PC-3 (cell line): ENCODE results near the gene UPK2. TPM values are rescaled to one million over a fixed set of nuclear protein-coding genes. Genes with fewer than 3 reads are reported as not detected.
"Not testable (repeated sequence)": the region's sequence is repeated elsewhere in the genome, so short reads cannot be mapped to it uniquely, and the experiment has no call there.

Experiments used
- ATAC-seq: fragments of 200-7000 bp; cut with Tn5 transposase; 2 replicates; pipeline ENCODE4 v1.9.1; 2020; ENCODE audit warnings: mild to moderate bottlenecking, moderate library complexity
- BruUV-seq: library from RNA; stranded (reverse); fragments of 400-500 nt; replicated peaks from 2 replicates; lab custom pipeline; 2021; lab: Mats Ljungman, UMichigan
- CTCF ChIA-PET: fragments of 300-600 bp; sonication (Branson Sonifier 250); formaldehyde crosslinking; loops from one replicate; lab custom pipeline; 2022; ENCODE audit warnings: antibody characterized with exemption; lab: Charles Lee
- POLR2A ChIA-PET: fragments of 300-600 bp; sonication (Branson Sonifier 250); formaldehyde crosslinking; loops from one replicate; lab custom pipeline; 2022; ENCODE audit warnings: antibody characterized with exemption; ENCODE audit not compliant: unreplicated experiment; lab: Charles Lee
- DNase-seq: peaks from one replicate; pipeline ENCODE4 v3.0.0-alpha.2; 2015
- H2AFZ ChIP-seq: fragments of 300-600 bp; sonication (generic); 2 replicates; pipeline ENCODE4 v1.6.0; 2016; ENCODE audit warnings: antibody characterized with exemption, low read length
- H3F3A ChIP-seq: fragments of 300-600 bp; sonication (generic); one replicate; pipeline ENCODE4 v1.6.0; 2017; ENCODE audit warnings: antibody characterized with exemption, low read length, control low read depth, mild to moderate bottlenecking; ENCODE audit not compliant: unreplicated experiment
- H3K27ac ChIP-seq: fragments of 300-600 bp; sonication (generic); 2 replicates; pipeline ENCODE4 v1.5.1; 2016; ENCODE audit warnings: mild to moderate bottlenecking, low read length
- H3K27me3 ChIP-seq: fragments of 300-600 bp; sonication (generic); 2 replicates; pipeline ENCODE4 v1.6.1; 2016; ENCODE audit warnings: low read length, mixed read lengths
- H3K36me3 ChIP-seq: fragments of 300-600 bp; sonication (generic); 2 replicates; pipeline ENCODE4 v1.6.1; 2016; ENCODE audit warnings: low read depth, mixed run types, low read length, mixed read lengths
- H3K4me1 ChIP-seq: fragments of 300-600 bp; sonication (generic); 2 replicates; pipeline ENCODE4 v1.5.1; 2016; ENCODE audit warnings: low read length; ENCODE audit not compliant: insufficient read depth
- H3K4me2 ChIP-seq: fragments of 300-600 bp; sonication (generic); 2 replicates; pipeline ENCODE4 v1.6.0; 2016; ENCODE audit warnings: low read length
- H3K4me3 ChIP-seq: fragments of 300-600 bp; sonication (generic); 2 replicates; pipeline ENCODE4 v1.5.1; 2016; ENCODE audit warnings: mild to moderate bottlenecking, low read length, mixed read lengths
- H3K79me2 ChIP-seq: fragments of 300-600 bp; sonication (generic); 2 replicates; pipeline ENCODE4 v1.6.1; 2017; ENCODE audit warnings: low read length, mixed read lengths
- H3K9ac ChIP-seq: fragments of 300-600 bp; sonication (generic); 2 replicates; pipeline ENCODE4 v1.6.0; 2016; ENCODE audit warnings: mild to moderate bottlenecking, low read length
- H3K9me2 ChIP-seq: fragments of 300-600 bp; sonication (generic); replicated peaks from 2 replicates; pipeline ENCODE4 v1.6.1; 2016; ENCODE audit warnings: mixed run types, low read length, mixed read lengths
- H3K9me3 ChIP-seq: fragments of 300-600 bp; sonication (generic); 2 replicates; pipeline ENCODE4 v1.6.1; 2016; ENCODE audit warnings: low read length, mixed read lengths
- H4K20me1 ChIP-seq: fragments of 300-600 bp; sonication (generic); 2 replicates; pipeline ENCODE4 v1.6.1; 2016; ENCODE audit warnings: low read length, mixed read lengths
- EZH2 ChIP-seq: fragments of 300-600 bp; sonication (generic); IDR thresholded peaks from one replicate; pipeline ENCODE4 v1.6.1; 2017; ENCODE audit warnings: antibody characterized with exemption, mild to moderate bottlenecking, low read length; ENCODE audit not compliant: unreplicated experiment
- EZH2phosphoT487 ChIP-seq: fragments of 300-600 bp; sonication (generic); IDR thresholded peaks from 2 replicates; pipeline ENCODE4 v1.6.1; 2018; ENCODE audit warnings: mild to moderate bottlenecking, antibody characterized with exemption, low read length, borderline replicate concordance
- intact Hi-C: fragments of 100-400 bp; cut with micrococcal nuclease; formaldehyde crosslinking; loops from 2 replicates; pipeline ENCODE4 v1.9.0; 2023
- total RNA-seq: library from RNA; depleted of rRNA; stranded (reverse); fragments of >200 nt; gene quantifications from 2 replicates; pipeline ENCODE4 v1.2.3, GENCODE V29; 2014
- TF ChIP-seq, protein P1 (sequence below): fragments of 300-600 bp; sonication (generic); conservative IDR thresholded peaks from 2 replicates; pipeline ENCODE4 v1.5.1; 2017; ENCODE audit warnings: antibody characterized with exemption, low read depth, mild to moderate bottlenecking, low read length

Gene UPK2
- total RNA-seq, 1 experiment from 2014 or later, result 0.44 TPM

DNA sequence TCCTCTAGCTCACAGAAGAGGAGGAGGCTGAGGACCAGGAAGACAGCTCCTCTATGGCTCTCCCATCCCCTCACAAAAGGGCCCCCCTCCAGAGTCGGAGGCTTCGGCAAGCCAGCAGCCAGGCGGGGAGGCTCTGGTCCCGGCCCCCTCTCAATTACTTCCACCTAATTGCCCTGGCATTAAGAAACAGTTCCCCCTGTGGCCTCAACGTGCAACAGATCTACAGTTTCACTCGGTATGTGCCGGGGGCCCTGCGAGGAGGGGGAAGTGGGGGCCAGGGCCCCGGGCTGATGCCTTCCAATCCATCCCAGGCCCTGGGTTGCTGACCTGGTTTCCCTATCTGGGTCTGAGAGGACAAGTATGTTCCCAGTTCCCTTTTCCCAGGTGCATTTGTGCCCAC lies 23.3 kb downstream of the UPK2 start:
- Histone ChIP-seq H3K4me3 (no peak overlapping the region), H4K20me1 (no peaks in the 10 kb centered on the region), H3K79me2 (no peaks in the 10 kb centered on the region), H3K4me2 (no peak overlapping the region), H3K4me1 (no peaks in the 10 kb centered on the region), H3K9me2 (no peaks in the 10 kb centered on the region), H3K9me3 (no peaks in the 10 kb centered on the region), H3K27ac (no peak overlapping the region), H3K9ac (no peak overlapping the region), H3F3A (no peaks in the 10 kb centered on the region), H3K36me3 (no peaks in the 10 kb centered on the region), H3K27me3 (no peaks in the 10 kb centered on the region), H2AFZ (no peak overlapping the region)
- CTCF ChIA-PET, result no interaction called here
- DNase-seq, result no peak
- POLR2A ChIA-PET, result no interaction called here
- TF ChIP-seq, protein P1, sequence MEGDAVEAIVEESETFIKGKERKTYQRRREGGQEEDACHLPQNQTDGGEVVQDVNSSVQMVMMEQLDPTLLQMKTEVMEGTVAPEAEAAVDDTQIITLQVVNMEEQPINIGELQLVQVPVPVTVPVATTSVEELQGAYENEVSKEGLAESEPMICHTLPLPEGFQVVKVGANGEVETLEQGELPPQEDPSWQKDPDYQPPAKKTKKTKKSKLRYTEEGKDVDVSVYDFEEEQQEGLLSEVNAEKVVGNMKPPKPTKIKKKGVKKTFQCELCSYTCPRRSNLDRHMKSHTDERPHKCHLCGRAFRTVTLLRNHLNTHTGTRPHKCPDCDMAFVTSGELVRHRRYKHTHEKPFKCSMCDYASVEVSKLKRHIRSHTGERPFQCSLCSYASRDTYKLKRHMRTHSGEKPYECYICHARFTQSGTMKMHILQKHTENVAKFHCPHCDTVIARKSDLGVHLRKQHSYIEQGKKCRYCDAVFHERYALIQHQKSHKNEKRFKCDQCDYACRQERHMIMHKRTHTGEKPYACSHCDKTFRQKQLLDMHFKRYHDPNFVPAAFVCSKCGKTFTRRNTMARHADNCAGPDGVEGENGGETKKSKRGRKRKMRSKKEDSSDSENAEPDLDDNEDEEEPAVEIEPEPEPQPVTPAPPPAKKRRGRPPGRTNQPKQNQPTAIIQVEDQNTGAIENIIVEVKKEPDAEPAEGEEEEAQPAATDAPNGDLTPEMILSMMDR, result no peak
- TF ChIP-seq EZH2phosphoT487 (no peak), EZH2 (no peak)
- intact Hi-C loops, result no loop called here
- ATAC-seq, result no peak
- BruUV-seq, result no TSS peak

DNA sequence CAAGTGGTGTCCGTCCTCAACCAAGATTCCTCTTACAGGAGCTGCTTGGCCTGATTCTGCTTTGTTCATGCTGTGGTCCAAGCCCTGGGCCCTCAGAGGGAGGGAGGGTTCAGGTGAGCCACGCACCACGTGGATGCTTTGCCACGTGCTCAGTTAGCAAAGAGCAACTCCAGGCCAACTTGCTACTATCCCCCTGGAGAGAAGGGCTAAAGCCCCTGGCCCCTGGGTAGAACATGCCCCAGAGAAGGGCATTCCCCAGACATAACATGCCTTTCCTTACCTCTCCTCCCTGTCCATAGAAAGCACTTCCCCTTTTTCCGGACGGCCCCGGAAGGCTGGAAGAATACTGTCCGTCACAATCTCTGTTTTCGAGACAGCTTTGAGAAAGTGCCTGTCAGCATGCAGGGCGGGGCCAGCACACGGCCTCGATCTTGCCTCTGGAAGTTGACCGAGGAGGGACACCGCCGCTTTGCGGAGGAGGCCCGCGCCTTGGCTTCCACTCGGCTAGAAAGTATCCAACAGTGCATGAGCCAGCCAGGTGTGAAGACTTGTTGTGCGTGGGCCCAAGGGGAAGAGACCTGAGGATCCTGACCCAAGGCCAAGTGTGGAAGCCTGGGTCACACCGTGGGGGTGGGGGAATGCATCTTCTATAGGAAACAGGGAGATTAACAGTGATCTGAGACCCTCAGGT lies 24.2 kb downstream of the UPK2 start:
- TF ChIP-seq, protein P1, result no peak
- TF ChIP-seq EZH2 (no peak), EZH2phosphoT487 (no peak)
- no peaks in the 10 kb centered on the region for H3K9me3 ChIP-seq
- H3K36me3 ChIP-seq, result no peaks in the 10 kb centered on the region
- CTCF ChIA-PET, result no interaction called here
- no TSS peak for BruUV-seq
- H3K79me2 ChIP-seq, result no peaks in the 10 kb centered on the region
- no peaks in the 10 kb centered on the region for H3K9me2 ChIP-seq
- H3F3A ChIP-seq, result no peaks in the 10 kb centered on the region
- no peaks in the 10 kb centered on the region for H3K27me3 ChIP-seq
- no peaks in the 10 kb centered on the region for H4K20me1 ChIP-seq
- no peak overlapping the region for H3K9ac ChIP-seq
- H3K4me1 ChIP-seq, result no peaks in the 10 kb centered on the region
- no peak overlapping the region for H3K4me2 ChIP-seq
- intact Hi-C loops, result no loop called here
- no peak for ATAC-seq
- DNase-seq, result no peak
- no peak overlapping the region for H2AFZ ChIP-seq
- no peak overlapping the region for H3K27ac ChIP-seq
- no peak overlapping the region for H3K4me3 ChIP-seq
- POLR2A ChIA-PET, result no interaction called here

DNA sequence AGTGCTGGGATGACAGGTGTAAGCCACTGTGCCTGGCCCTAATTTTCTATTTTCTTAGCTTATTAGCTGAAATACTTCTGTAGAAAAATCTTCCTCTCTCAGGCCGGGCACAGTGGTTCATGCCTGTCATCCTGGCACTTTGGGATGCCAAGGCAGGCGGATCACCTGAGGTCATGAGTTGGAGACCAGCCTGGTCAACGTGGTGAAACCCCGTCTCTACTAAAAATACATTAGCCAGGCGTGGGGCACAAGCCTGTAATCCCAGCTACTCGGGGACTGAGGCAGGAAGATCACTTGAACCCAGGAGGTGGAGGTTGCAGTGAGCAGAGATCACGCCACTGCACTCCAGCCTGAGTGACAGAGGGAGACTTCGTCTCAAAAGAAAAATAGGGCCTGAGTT lies 28.2 kb downstream of the UPK2 start:
- H2AFZ ChIP-seq, H3K4me1 ChIP-seq, H3K9me2 ChIP-seq, CTCF ChIA-PET, H3K9me3 ChIP-seq, DNase-seq, H3K4me3 ChIP-seq, H3K36me3 ChIP-seq, H3K4me2 ChIP-seq, H3K27me3 ChIP-seq, BruUV-seq, H3K79me2 ChIP-seq, H3K9ac ChIP-seq, POLR2A ChIA-PET, H3F3A ChIP-seq, H4K20me1 ChIP-seq, ATAC-seq, intact Hi-C loops, H3K27ac ChIP-seq: not testable (repeated sequence)
